Gastroesophageal sphincter (tissue), 3 donors: ENCODE data around the gene STRBP.

ENCODE experiments used
- CTCF ChIP-seq, 4 experiments: fragments of 200-600 bp in 2 of 4; fragments of 450-650 bp in 2 of 4; sonication (generic) in 1 of 4; IDR thresholded peaks; one replicate each; pipeline ENCODE4 v1.5.1; 2017 to 2019; ENCODE audit warnings: antibody characterized with exemption in 4 of 4, mild to moderate bottlenecking in 2 of 4, moderate library complexity in 2 of 4
- POLR2A ChIP-seq, 2 donors: fragments of 450-650 bp; IDR thresholded peaks; one replicate each; pipeline ENCODE4 v1.6.1; 2017; ENCODE audit warnings: antibody characterized with exemption in 2 of 2, mild to moderate bottlenecking in 2 of 2, moderate library complexity in 1 of 2

DNA sequence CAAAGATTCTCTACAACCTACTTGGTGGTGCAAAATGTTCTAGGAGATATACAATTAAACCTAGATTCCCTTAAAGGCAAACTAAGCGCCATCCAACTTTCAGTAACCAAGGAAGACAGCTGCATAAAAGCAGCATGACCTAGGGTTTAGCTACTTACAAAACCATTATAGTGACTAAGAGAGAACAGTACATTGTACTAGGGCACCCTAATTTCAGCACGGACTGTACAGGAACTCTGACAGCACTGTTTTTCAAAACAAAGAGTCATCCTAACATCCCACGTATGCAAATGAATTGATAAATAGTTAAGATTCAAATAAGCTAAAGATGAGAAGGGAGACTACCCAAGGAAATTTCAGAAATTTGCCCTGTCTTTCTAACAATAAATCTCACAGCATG lies 30.0 kb downstream of the STRBP start:
- no peak for TF ChIP-seq CTCF (IDR thresholded peaks at IDR 0.05)
- TF ChIP-seq POLR2A (IDR thresholded peaks at IDR 0.05) = no peak
